ENCODE measurements around the gene DBNDD1. TPM values are rescaled to one million over a fixed set of nuclear protein-coding genes. Genes with fewer than 3 reads are reported as not detected.

DBNDD1 gene
- polyA plus RNA-seq, 1 of the 3 experiments (the other 2 are of a cell fraction), result 27.9 TPM

DNA sequence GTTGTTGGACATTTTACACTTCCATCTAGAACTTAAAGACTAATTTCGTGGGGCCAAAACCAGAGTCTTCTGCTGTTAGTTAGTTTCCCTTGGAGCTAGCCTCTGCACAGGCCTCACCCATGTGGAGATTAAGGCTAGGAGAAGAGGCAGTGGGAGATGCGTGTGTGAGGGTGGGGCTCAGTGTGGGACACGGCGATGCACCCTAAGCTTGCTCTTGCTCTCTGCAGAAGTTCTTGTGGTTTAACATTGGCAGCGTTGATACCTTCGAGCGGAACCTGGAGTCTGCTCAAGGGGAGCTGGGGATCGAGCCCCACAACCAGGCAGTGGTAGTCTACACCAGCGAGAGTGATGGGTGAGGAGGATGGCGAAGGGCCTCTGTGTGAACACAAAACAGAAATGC, 34.0 kb downstream of the DBNDD1 start:
- TF ChIP-seq, protein P1, sequence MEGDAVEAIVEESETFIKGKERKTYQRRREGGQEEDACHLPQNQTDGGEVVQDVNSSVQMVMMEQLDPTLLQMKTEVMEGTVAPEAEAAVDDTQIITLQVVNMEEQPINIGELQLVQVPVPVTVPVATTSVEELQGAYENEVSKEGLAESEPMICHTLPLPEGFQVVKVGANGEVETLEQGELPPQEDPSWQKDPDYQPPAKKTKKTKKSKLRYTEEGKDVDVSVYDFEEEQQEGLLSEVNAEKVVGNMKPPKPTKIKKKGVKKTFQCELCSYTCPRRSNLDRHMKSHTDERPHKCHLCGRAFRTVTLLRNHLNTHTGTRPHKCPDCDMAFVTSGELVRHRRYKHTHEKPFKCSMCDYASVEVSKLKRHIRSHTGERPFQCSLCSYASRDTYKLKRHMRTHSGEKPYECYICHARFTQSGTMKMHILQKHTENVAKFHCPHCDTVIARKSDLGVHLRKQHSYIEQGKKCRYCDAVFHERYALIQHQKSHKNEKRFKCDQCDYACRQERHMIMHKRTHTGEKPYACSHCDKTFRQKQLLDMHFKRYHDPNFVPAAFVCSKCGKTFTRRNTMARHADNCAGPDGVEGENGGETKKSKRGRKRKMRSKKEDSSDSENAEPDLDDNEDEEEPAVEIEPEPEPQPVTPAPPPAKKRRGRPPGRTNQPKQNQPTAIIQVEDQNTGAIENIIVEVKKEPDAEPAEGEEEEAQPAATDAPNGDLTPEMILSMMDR (IDR thresholded peaks at IDR 0.05), result no peak
- TF ChIP-seq TAF1 (IDR thresholded peaks at IDR 0.05; ENCODE audit: borderline replicate concordance, low read depth, low read length) (no peak), NFIC (IDR thresholded peaks at IDR 0.05; ENCODE audit: borderline replicate concordance) (no peak), TEAD4 (IDR thresholded peaks at IDR 0.05; ENCODE audit: borderline replicate concordance, insufficient read depth) (no peak), TCF12 (IDR thresholded peaks at IDR 0.05) (no peak), JUND (IDR thresholded peaks at IDR 0.05) (no peak), GATA2 (CRISPR knock-in tag; IDR thresholded peaks at IDR 0.05) (no peak)
- TF ChIP-seq, protein P2, sequence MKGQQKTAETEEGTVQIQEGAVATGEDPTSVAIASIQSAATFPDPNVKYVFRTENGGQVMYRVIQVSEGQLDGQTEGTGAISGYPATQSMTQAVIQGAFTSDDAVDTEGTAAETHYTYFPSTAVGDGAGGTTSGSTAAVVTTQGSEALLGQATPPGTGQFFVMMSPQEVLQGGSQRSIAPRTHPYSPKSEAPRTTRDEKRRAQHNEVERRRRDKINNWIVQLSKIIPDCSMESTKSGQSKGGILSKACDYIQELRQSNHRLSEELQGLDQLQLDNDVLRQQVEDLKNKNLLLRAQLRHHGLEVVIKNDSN (IDR thresholded peaks at IDR 0.05; ENCODE audit: borderline replicate concordance, low read depth), result no peak
- no peaks in the 10 kb centered on the region for H3K9me3 ChIP-seq
- H3F3A ChIP-seq (replicated peaks; ENCODE audit: insufficient read depth), result no peaks in the 10 kb centered on the region
- no peaks in the 10 kb centered on the region for H3K27me3 ChIP-seq (ENCODE audit: insufficient read depth)
- no peak overlapping the region for H3K4me2 ChIP-seq
- no peaks in the 10 kb centered on the region for H3K9me2 ChIP-seq
- no peaks in the 10 kb centered on the region for H4K20me1 ChIP-seq (ENCODE audit: insufficient read depth)
- ChIA-PET POLR2A (no interaction called here), CTCF (interaction anchor here (1.3 kb wide), 1 partner anchor 36 kb away, joined by 3 read pairs; the partner anchor contains the start of gene DEF8)
- no peak overlapping the region for H2AFZ ChIP-seq (ENCODE audit: low read depth)
- no peaks in the 10 kb centered on the region for H3K79me2 ChIP-seq (ENCODE audit: insufficient read depth)
- H3K4me3 ChIP-seq (ENCODE audit: low read depth in 2 of 2, low read length in 1 of 2), result no peak overlapping the region
- no peak for DNase-seq
- no peak overlapping the region for H3K27ac ChIP-seq (ENCODE audit: low read depth in 2 of 2, low read length in 1 of 2)
- no peak overlapping the region for H3K9ac ChIP-seq
- H3K4me1 ChIP-seq (ENCODE audit: control insufficient read depth in 1 of 2, insufficient read depth in 2 of 2, low read depth in 1 of 2, low read length in 1 of 2), result no peaks in the 10 kb centered on the region
- 96% methylated on average over 10 of the region's 10 CpGs for WGBS (ENCODE audit: low lambda C conversion rate)
- peaks cover 42 to 47% of the 10 kb centered on the region in 2 experiments for H3K36me3 ChIP-seq (replicated peaks in 1 of 2; ENCODE audit: control insufficient read depth in 1 of 2, insufficient read depth in 2 of 2, low read length in 1 of 2)

DNA sequence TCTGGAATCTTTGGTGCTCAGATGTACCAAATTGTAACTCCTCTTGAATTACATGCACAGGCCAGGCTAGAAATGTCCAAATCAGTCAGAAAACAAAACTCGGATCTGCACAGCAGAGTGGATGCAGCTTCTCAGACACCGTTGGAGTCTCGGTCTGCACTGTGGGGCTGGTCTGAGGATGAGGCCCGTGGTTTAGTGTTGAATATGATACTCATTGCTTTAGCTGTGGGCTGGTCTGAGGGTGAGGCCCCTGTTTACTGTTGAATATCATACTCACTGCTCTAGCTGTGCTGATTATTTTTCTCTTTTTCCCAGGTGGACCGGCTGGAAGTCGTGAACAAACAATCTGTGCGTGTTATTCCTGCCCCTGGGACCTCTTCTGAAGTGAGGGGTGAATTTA, 35.0 kb downstream of the DBNDD1 start:
- POLR2A ChIA-PET, result no interaction called here
- H3K36me3 ChIP-seq (replicated peaks in 1 of 2; ENCODE audit: control insufficient read depth in 1 of 2, insufficient read depth in 2 of 2, low read length in 1 of 2), result peaks cover 49 to 53% of the 10 kb centered on the region in 2 experiments
- 98% methylated on average over 7 of the region's 7 CpGs for WGBS (ENCODE audit: low lambda C conversion rate)

More for the DNA sequence above, 35.0 kb downstream of the DBNDD1 start:
- DNase-seq, result no peak
- H4K20me1 ChIP-seq (ENCODE audit: insufficient read depth), result no peaks in the 10 kb centered on the region
- H3K4me2 ChIP-seq, result no peak overlapping the region
- CTCF ChIA-PET, result interaction anchor here (1.4 kb wide), 1 partner anchor 124 kb away, joined by 4 read pairs; no protein-coding TSS in a partner anchor
- no peaks in the 10 kb centered on the region for H3K4me1 ChIP-seq (ENCODE audit: control insufficient read depth in 1 of 2, insufficient read depth in 2 of 2, low read depth in 1 of 2, low read length in 1 of 2)
- no peak overlapping the region for H2AFZ ChIP-seq (ENCODE audit: low read depth)
- no peaks in the 10 kb centered on the region for H3K9me2 ChIP-seq
- H3K9me3 ChIP-seq, result no peaks in the 10 kb centered on the region
- no peaks in the 10 kb centered on the region for H3K27me3 ChIP-seq (ENCODE audit: insufficient read depth)
- H3F3A ChIP-seq (replicated peaks; ENCODE audit: insufficient read depth), result no peaks in the 10 kb centered on the region
- H3K4me3 ChIP-seq (ENCODE audit: low read depth in 2 of 2, low read length in 1 of 2), result no peak overlapping the region
- peaks cover 7% of the 10 kb centered on the region; the same call in 1 of the 2 replicates for H3K79me2 ChIP-seq (ENCODE audit: insufficient read depth)
- TF ChIP-seq, protein P3, sequence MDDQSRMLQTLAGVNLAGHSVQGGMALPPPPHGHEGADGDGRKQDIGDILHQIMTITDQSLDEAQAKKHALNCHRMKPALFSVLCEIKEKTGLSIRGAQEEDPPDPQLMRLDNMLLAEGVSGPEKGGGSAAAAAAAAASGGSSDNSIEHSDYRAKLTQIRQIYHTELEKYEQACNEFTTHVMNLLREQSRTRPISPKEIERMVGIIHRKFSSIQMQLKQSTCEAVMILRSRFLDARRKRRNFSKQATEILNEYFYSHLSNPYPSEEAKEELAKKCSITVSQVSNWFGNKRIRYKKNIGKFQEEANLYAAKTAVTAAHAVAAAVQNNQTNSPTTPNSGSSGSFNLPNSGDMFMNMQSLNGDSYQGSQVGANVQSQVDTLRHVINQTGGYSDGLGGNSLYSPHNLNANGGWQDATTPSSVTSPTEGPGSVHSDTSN (IDR thresholded peaks at IDR 0.05), result no peak
- no peak for TF ChIP-seq JUND (IDR thresholded peaks at IDR 0.05)
- TF ChIP-seq POLR2AphosphoS5 (IDR thresholded peaks at IDR 0.05; ENCODE audit: low read depth, low read length), result no peak
- no peak for TF ChIP-seq SIN3A (IDR thresholded peaks at IDR 0.05; ENCODE audit: borderline replicate concordance, low read depth, low read length)
- no peak for TF ChIP-seq RCOR1 (IDR thresholded peaks at IDR 0.05; ENCODE audit: low read length)
- TF ChIP-seq, protein P4, sequence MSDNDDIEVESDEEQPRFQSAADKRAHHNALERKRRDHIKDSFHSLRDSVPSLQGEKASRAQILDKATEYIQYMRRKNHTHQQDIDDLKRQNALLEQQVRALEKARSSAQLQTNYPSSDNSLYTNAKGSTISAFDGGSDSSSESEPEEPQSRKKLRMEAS (IDR thresholded peaks at IDR 0.05; ENCODE audit: low read depth), result no peak
- no peak for TF ChIP-seq GABPA (IDR thresholded peaks at IDR 0.05; ENCODE audit: low read depth)
- no peak for TF ChIP-seq NFIC (IDR thresholded peaks at IDR 0.05; ENCODE audit: borderline replicate concordance)
- TF ChIP-seq YY1 (IDR thresholded peaks at IDR 0.05; ENCODE audit: low read depth), result no peak
- no peak overlapping the region for H3K27ac ChIP-seq (ENCODE audit: low read depth in 2 of 2, low read length in 1 of 2)
- H3K9ac ChIP-seq, result no peak overlapping the region

Data from SK-N-SH (cell line).